Liver (tissue), 9 donors: ENCODE measurements around the gene RASGRF2. TPM values are rescaled to one million over a fixed set of nuclear protein-coding genes. Genes with fewer than 3 reads are reported as not detected.

Experiments
- DNase-seq: peaks from one replicate; pipeline ENCODE4 v3.0.0-alpha.2; 2017; ENCODE audit warnings: low spot score
- H3K27ac ChIP-seq, 2 donors: one replicate each; pipeline ENCODE4 v1.7.0; 2013; ENCODE audit warnings: inconsistent platforms in 2 of 2, low read length in 2 of 2, control low read depth in 1 of 2, low read depth in 1 of 2, mild to moderate bottlenecking in 1 of 2
- H3K27me3 ChIP-seq, 4 donors: one replicate each; pipeline versions ENCODE4 v1.6.1 to v1.7.0; 2013; ENCODE audit warnings: low read length in 3 of 4, inconsistent platforms in 1 of 4, mild to moderate bottlenecking in 1 of 4, moderate library complexity in 1 of 4; ENCODE audit not compliant: control insufficient read depth in 4 of 4, insufficient read depth in 4 of 4
- H3K36me3 ChIP-seq, 4 donors: one replicate each; pipeline versions ENCODE4 v1.6.1 to v1.7.0; 2013; ENCODE audit warnings: low read length in 3 of 4, mild to moderate bottlenecking in 3 of 4, low read depth in 1 of 4, moderate library complexity in 1 of 4; ENCODE audit not compliant: control insufficient read depth in 4 of 4, insufficient read depth in 3 of 4
- H3K4me1 ChIP-seq, 4 donors: one replicate each; pipeline versions ENCODE4 v1.6.1 to v1.7.0; 2013; ENCODE audit warnings: low read length in 3 of 4, mild to moderate bottlenecking in 3 of 4, moderate library complexity in 1 of 4; ENCODE audit not compliant: control insufficient read depth in 4 of 4, insufficient read depth in 4 of 4
- H3K4me3 ChIP-seq, 3 donors: one replicate each; pipeline versions ENCODE4 v1.6.1 to v1.7.0; 2013; ENCODE audit warnings: low read length in 3 of 3, control low read depth in 1 of 3, low read depth in 1 of 3, mild to moderate bottlenecking in 1 of 3
- H3K9ac ChIP-seq, 2 donors: one replicate each; pipeline ENCODE4 v1.7.0; 2013; ENCODE audit warnings: low read length in 2 of 2, mild to moderate bottlenecking in 2 of 2, moderate library complexity in 2 of 2, control low read depth in 1 of 2, low read depth in 1 of 2
- H3K9me3 ChIP-seq, 4 donors: one replicate each; pipeline versions ENCODE4 v1.6.1 to v1.7.0; 2013; ENCODE audit warnings: low read length in 3 of 4; ENCODE audit not compliant: control insufficient read depth in 4 of 4
- ATF3 ChIP-seq: IDR thresholded peaks from 2 replicates; pipeline ENCODE4 v1.6.1; 2016; ENCODE audit warnings: antibody characterized with exemption
- EGR1 ChIP-seq, 2 donors: IDR thresholded peaks; 2 replicates each; pipeline ENCODE4 v1.6.1; 2016 to 2018; ENCODE audit warnings: antibody characterized with exemption in 2 of 2, low read depth in 2 of 2
- FOXA1 ChIP-seq: IDR thresholded peaks from 2 replicates; pipeline ENCODE4 v1.6.1; 2016; ENCODE audit warnings: antibody characterized with exemption
- FOXA2 ChIP-seq: IDR thresholded peaks from 2 replicates; pipeline ENCODE4 v1.6.1; 2016; ENCODE audit warnings: antibody characterized with exemption
- GABPA ChIP-seq, 2 donors: IDR thresholded peaks in 1 of 2; conservative IDR thresholded peaks in 1 of 2; 2 replicates each; pipeline ENCODE4 v1.6.1; 2016; ENCODE audit warnings: antibody characterized with exemption in 2 of 2, mild to moderate bottlenecking in 1 of 2, moderate library complexity in 1 of 2
- HNF4A ChIP-seq, 2 donors: conservative IDR thresholded peaks; 2 replicates each; pipeline ENCODE4 v1.6.1; 2016; ENCODE audit warnings: antibody characterized with exemption in 2 of 2, mild to moderate bottlenecking in 2 of 2
- JUND ChIP-seq, 2 donors: IDR thresholded peaks; 2 replicates each; pipeline ENCODE4 v1.6.1; 2016; ENCODE audit warnings: antibody characterized with exemption in 2 of 2
- MAX ChIP-seq: IDR thresholded peaks from 2 replicates; pipeline ENCODE4 v1.6.1; 2016; ENCODE audit warnings: antibody characterized with exemption
- NR2F2 ChIP-seq: IDR thresholded peaks from 2 replicates; pipeline ENCODE4 v1.6.1; 2016; ENCODE audit warnings: antibody characterized with exemption
- RAD21 ChIP-seq, 2 donors: IDR thresholded peaks; 2 replicates each; pipeline ENCODE4 v1.6.1; 2016; ENCODE audit warnings: antibody characterized with exemption in 2 of 2, mild to moderate bottlenecking in 2 of 2
- REST ChIP-seq: IDR thresholded peaks from 2 replicates; pipeline ENCODE4 v1.6.1; 2016; ENCODE audit warnings: antibody characterized with exemption, mild to moderate bottlenecking
- RXRA ChIP-seq, 2 donors: IDR thresholded peaks; 2 replicates each; pipeline ENCODE4 v1.6.1; 2017 to 2018; ENCODE audit warnings: antibody characterized with exemption in 2 of 2, mild to moderate bottlenecking in 1 of 2
- SP1 ChIP-seq: IDR thresholded peaks from 2 replicates; pipeline ENCODE4 v1.6.1; 2018; ENCODE audit warnings: antibody characterized with exemption, mild to moderate bottlenecking
- TAF1 ChIP-seq: conservative IDR thresholded peaks from 2 replicates; pipeline ENCODE4 v1.6.1; 2016; ENCODE audit warnings: antibody characterized with exemption, mild to moderate bottlenecking
- YY1 ChIP-seq: IDR thresholded peaks from 2 replicates; pipeline ENCODE4 v1.6.1; 2016; ENCODE audit warnings: antibody characterized with exemption, mild to moderate bottlenecking
- ZBTB33 ChIP-seq: IDR thresholded peaks from 2 replicates; pipeline ENCODE4 v1.6.1; 2016; ENCODE audit warnings: antibody characterized with exemption
- WGBS: extraction: QIAGEN DNeasy Blood & Tissue Kit; methylation state at CpG from one replicate; pipeline ENCODE4 v1.1.7; 2013; 5-methylcytosine and 5-hydroxymethylcytosine counted together
- polyA plus RNA-seq, 2 donors: library from polyadenylated mRNA; stranded (reverse) in 1 of 2; unstranded in 1 of 2; fragments of 200-250 nt in 1 of 2; fragments of >200 nt in 1 of 2; fragmentation: Nextera tagmentation in 1 of 2; extraction: Ambion mirVana in 1 of 2; gene quantifications; one replicate each; pipeline versions ENCODE4 v1.2.1 to v1.2.3, GENCODE V29; 2013 to 2015
- total RNA-seq, 2 donors: library from RNA; depleted of rRNA; stranded (reverse); fragments of >200 nt; gene quantifications; one replicate each; pipeline ENCODE4 v1.2.3, GENCODE V29; 2014
- donor health status: healthy.
- donor health status: healthy.
- donor health status: healthy.
- donor health status: healthy.
- donor health status: healthy.

RASGRF2 gene
- total and polyA plus RNA-seq, 4 donors = 0.12 to 3.3 (median 0.23) TPM

- Histone ChIP-seq H3K27me3 (no peaks in the 10 kb centered on the region), H3K27ac (no peak overlapping the region), H3K36me3 (no peaks in the 10 kb centered on the region), H3K9ac (no peak overlapping the region), H3K4me1 (no peaks in the 10 kb centered on the region), H3K9me3 (no peaks in the 10 kb centered on the region), H3K4me3 (no peak overlapping the region)
- no peak for TF ChIP-seq RAD21 (IDR thresholded peaks at IDR 0.05)
- no peak for TF ChIP-seq EGR1 (IDR thresholded peaks at IDR 0.05; ENCODE audit: low read depth in 2 of 2)
- no peak for TF ChIP-seq MAX
- no peak for TF ChIP-seq JUND (IDR thresholded peaks at IDR 0.05)
- no peak for TF ChIP-seq REST
- TF ChIP-seq RXRA (IDR thresholded peaks at IDR 0.05) = no peak
- no peak for TF ChIP-seq NR2F2
- no peak for TF ChIP-seq HNF4A (conservative IDR thresholded peaks at IDR 0.05)
- no peak for TF ChIP-seq FOXA1
- no peak for TF ChIP-seq ATF3
- no peak for TF ChIP-seq ZBTB33
- no peak for TF ChIP-seq GABPA (IDR thresholded peaks at IDR 0.05 in 1 of 2, conservative IDR thresholded peaks at IDR 0.05 in 1 of 2)
- TF ChIP-seq FOXA2 = no peak
- no peak for TF ChIP-seq SP1
- no peak for TF ChIP-seq YY1
- TF ChIP-seq TAF1 = no peak
- WGBS = 84% methylated on average over 2 of the region's 2 CpGs
- DNase-seq = no peak
Observed at GRCh38 chr5:81202655-81203054, 242.5 kb downstream of the RASGRF2 start.

- WGBS = 94% methylated on average over 3 of the region's 3 CpGs
- Histone ChIP-seq H3K9me3 (no peaks in the 10 kb centered on the region), H3K27me3 (no peaks in the 10 kb centered on the region), H3K4me3 (no peak overlapping the region), H3K36me3 (no peaks in the 10 kb centered on the region), H3K27ac (no peak overlapping the region), H3K4me1 (no peaks in the 10 kb centered on the region), H3K9ac (no peak overlapping the region)
- TF ChIP-seq HNF4A (conservative IDR thresholded peaks at IDR 0.05) = no peak
- DNase-seq = no peak
Observed at GRCh38 chr5:81203729-81204128, 243.6 kb downstream of the RASGRF2 start.
